ENCODE results near the gene TMEM94. TPM values are rescaled to one million over a fixed set of nuclear protein-coding genes. Genes with fewer than 3 reads are reported as not detected.
A peak's percentile ranks its signal among the peaks of the same experiment; 100 is the strongest.

TMEM94 gene
- total and polyA plus RNA-seq, 2 of the 13 experiments (the other 11 are each of a cell fraction or from before 2014, with no cell fraction given) = 32.6 to 134 TPM

DNA sequence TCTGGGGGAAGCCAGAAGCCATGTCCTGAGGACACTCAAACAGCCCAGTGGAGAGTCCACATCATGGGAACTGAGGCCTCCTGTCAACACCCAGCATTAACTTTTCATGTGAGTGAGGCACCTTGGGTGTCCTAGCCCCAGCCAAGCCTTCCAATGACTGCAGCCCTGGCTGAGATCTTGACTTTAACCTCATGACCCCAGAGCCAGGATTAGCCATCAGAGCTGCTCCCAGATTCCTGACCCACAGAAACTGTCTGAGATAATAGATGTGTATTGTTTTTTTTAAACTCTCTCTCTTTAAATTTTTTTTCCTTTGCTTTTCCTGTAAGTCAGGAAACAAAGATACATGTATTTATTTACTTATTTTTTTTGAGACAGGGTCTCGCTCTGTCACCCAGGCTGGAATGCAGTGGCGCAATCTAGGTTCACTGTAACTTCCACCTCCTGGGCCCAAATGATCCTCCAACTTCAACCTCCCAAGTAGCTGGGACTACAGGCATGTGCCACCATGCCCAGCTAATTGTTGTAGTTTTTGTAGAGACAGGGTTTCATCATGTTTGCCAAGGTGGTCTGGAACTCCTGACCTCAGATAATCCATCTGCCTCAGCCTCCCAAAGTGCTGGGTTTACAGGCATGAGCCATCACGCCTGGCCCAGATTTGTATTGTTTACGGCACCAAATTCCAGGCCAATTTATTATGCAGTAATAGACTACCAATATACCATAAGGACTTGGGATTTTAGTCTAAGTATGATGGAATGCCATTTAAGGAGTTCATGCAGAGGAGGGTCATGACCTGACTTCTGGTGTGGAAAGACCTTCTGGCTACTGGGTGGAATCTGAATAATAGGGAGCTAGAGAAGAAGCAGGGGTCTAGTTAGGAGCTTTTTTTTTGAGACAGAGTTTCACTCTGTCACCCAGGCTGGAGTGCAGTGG lies 14.0 kb upstream of the TMEM94 start:
- Histone ChIP-seq H3K4me1 (ENCODE audit: insufficient read depth, low read length) (peaks cover 64% of the 10 kb centered on the region), H2AFZ (ENCODE audit: low read length) (no peak overlapping the region), H3K4me3 (replicated peaks in 1 of 3; ENCODE audit: insufficient read depth in 1 of 3, low read depth in 2 of 3, low read length in 3 of 3) (peak overlapping the region in 1 of 3 experiments; percentile 38; a peak in 2 of 6 replicates), H4K20me1 (ENCODE audit: insufficient read depth, low read length) (no peaks in the 10 kb centered on the region), H3K79me2 (ENCODE audit: insufficient read depth, low read length) (no peaks in the 10 kb centered on the region), H3K36me3 (replicated peaks in 1 of 2; ENCODE audit: control insufficient read depth in 1 of 2, insufficient read depth in 2 of 2, low read length in 2 of 2) (no peaks in the 10 kb centered on the region), H3K27me3 (ENCODE audit: control insufficient read depth in 1 of 2, insufficient read depth in 2 of 2, low read length in 2 of 2) (no peaks in the 10 kb centered on the region), H3K9me3 (ENCODE audit: low read length) (no peaks in the 10 kb centered on the region), H3K27ac (ENCODE audit: extremely low read length, insufficient read depth, low read length) (no peak overlapping the region), H3K4me2 (ENCODE audit: low read depth, low read length) (peak overlapping the region; percentile 62), H3K9ac (ENCODE audit: insufficient read depth, low read depth, low read length) (no peak overlapping the region)
- CTCF ChIA-PET (ENCODE audit: low intra/inter-chr PET ratio, low total read pairs) = no interaction called here
- DNase-seq (ENCODE audit: low spot score) = peak; percentile 40
- in situ Hi-C loops (cut with HindIII; ENCODE audit: extremely low pct_ligation_motif_present, low pct_unique_long_range_greater_than_20kb) (no loop called here), intact Hi-C loops (cut with micrococcal nuclease; ENCODE audit: unreplicated experiment) (no loop called here)
- FAIRE-seq = peak; percentile 23
- 26% methylated on average over 4 of the region's 4 CpGs for WGBS (ENCODE audit: low lambda C conversion rate)
- BruUV-seq (replicated peaks) = no TSS peak
- peak; percentile 54 for ATAC-seq
- POLR2A ChIA-PET = interaction anchor here (0.7 to 3.5 kb wide), 3 partner anchors 14 to 81 kb away, joined by 3 to 26 read pairs (median 3); partner anchors contain the start of gene TMEM94
- no peak for TF ChIP-seq ZNF446 (CRISPR knock-in tag; IDR thresholded peaks at IDR 0.05)
- TF ChIP-seq, protein P1, sequence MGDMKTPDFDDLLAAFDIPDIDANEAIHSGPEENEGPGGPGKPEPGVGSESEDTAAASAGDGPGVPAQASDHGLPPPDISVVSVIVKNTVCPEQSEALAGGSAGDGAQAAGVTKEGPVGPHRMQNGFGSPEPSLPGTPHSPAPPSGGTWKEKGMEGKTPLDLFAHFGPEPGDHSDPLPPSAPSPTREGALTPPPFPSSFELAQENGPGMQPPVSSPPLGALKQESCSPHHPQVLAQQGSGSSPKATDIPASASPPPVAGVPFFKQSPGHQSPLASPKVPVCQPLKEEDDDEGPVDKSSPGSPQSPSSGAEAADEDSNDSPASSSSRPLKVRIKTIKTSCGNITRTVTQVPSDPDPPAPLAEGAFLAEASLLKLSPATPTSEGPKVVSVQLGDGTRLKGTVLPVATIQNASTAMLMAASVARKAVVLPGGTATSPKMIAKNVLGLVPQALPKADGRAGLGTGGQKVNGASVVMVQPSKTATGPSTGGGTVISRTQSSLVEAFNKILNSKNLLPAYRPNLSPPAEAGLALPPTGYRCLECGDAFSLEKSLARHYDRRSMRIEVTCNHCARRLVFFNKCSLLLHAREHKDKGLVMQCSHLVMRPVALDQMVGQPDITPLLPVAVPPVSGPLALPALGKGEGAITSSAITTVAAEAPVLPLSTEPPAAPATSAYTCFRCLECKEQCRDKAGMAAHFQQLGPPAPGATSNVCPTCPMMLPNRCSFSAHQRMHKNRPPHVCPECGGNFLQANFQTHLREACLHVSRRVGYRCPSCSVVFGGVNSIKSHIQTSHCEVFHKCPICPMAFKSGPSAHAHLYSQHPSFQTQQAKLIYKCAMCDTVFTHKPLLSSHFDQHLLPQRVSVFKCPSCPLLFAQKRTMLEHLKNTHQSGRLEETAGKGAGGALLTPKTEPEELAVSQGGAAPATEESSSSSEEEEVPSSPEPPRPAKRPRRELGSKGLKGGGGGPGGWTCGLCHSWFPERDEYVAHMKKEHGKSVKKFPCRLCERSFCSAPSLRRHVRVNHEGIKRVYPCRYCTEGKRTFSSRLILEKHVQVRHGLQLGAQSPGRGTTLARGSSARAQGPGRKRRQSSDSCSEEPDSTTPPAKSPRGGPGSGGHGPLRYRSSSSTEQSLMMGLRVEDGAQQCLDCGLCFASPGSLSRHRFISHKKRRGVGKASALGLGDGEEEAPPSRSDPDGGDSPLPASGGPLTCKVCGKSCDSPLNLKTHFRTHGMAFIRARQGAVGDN (CRISPR knock-in tag; IDR thresholded peaks at IDR 0.05) = no peak
- TF ChIP-seq, protein P2, sequence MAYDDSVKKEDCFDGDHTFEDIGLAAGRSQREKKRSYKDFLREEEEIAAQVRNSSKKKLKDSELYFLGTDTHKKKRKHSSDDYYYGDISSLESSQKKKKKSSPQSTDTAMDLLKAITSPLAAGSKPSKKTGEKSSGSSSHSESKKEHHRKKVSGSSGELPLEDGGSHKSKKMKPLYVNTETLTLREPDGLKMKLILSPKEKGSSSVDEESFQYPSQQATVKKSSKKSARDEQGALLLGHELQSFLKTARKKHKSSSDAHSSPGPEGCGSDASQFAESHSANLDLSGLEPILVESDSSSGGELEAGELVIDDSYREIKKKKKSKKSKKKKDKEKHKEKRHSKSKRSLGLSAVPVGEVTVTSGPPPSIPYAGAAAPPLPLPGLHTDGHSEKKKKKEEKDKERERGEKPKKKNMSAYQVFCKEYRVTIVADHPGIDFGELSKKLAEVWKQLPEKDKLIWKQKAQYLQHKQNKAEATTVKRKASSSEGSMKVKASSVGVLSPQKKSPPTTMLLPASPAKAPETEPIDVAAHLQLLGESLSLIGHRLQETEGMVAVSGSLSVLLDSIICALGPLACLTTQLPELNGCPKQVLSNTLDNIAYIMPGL (CRISPR knock-in tag; IDR thresholded peaks at IDR 0.05; ENCODE audit: borderline replicate concordance in 1 of 2, low read depth in 1 of 2) = peak in 1 of 2 experiments; percentile 39; a peak in 1 of 4 replicates
- TF ChIP-seq PITX1 (CRISPR knock-in tag; IDR thresholded peaks at IDR 0.05) = 0 out of 2 replicates have a peak, but pooled peaks have one; percentile 27
- TF ChIP-seq ZNF317 (CRISPR knock-in tag; IDR thresholded peaks at IDR 0.05) = 0 out of 2 replicates have a peak, but pooled peaks have one; percentile 24
- TF ChIP-seq FOXP1 (IDR thresholded peaks at IDR 0.05) = no peak
- TF ChIP-seq FOXP1 (CRISPR knock-in tag; IDR thresholded peaks at IDR 0.05) = peak; percentile 61; the same call in 1 of the 2 replicates
- TF ChIP-seq ATF7 (IDR thresholded peaks at IDR 0.05) = no peak
- 0 out of 2 replicates have a peak, but pooled peaks have one; percentile 31 for TF ChIP-seq ATF7 (CRISPR knock-in tag; IDR thresholded peaks at IDR 0.05)
- TF ChIP-seq ZBTB3 (CRISPR knock-in tag; IDR thresholded peaks at IDR 0.05; ENCODE audit: borderline replicate concordance, low read depth) = peak; percentile 85; the same call in 1 of the 2 replicates
- TF ChIP-seq ASH2L (IDR thresholded peaks at IDR 0.05; ENCODE audit: insufficient read length, low read depth, low read length) = peak; percentile 27
- no peak for TF ChIP-seq CBX1 (IDR thresholded peaks at IDR 0.05; ENCODE audit: low read depth)
- TF ChIP-seq IRF2 (CRISPR knock-in tag; IDR thresholded peaks at IDR 0.05) = no peak
- TF ChIP-seq, protein P3, sequence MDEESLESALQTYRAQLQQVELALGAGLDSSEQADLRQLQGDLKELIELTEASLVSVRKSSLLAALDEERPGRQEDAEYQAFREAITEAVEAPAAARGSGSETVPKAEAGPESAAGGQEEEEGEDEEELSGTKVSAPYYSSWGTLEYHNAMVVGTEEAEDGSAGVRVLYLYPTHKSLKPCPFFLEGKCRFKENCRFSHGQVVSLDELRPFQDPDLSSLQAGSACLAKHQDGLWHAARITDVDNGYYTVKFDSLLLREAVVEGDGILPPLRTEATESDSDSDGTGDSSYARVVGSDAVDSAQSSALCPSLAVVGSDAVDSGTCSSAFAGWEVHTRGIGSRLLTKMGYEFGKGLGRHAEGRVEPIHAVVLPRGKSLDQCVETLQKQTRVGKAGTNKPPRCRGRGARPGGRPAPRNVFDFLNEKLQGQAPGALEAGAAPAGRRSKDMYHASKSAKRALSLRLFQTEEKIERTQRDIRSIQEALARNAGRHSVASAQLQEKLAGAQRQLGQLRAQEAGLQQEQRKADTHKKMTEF (CRISPR knock-in tag; IDR thresholded peaks at IDR 0.05) = 0 out of 2 replicates have a peak, but pooled peaks have one; percentile 25

Measured in HepG2 (cell line).